Natural killer cell (primary cell): Measurements from ENCODE around the gene PTPN14. TPM values are rescaled to one million over a fixed set of nuclear protein-coding genes. Genes with fewer than 3 reads are reported as not detected.
"Not testable (repeated sequence)": the region's sequence is repeated elsewhere in the genome, so short reads cannot be mapped to it uniquely, and the experiment has no call there.

Experiments
- ATAC-seq, 3 donors: fragments of 150-1000 bp in 2 of 3; fragments of 200-7000 bp in 1 of 3; cut with Tn5 transposase; 1 replicate in 1 of 3; 2 replicates in 2 of 3; pipeline ENCODE4 v1.10.0; 2021; ENCODE audit warnings: mild to moderate bottlenecking in 2 of 3, moderate library complexity in 2 of 3
- DNase-seq, 2 donors: peaks; one replicate each; pipeline versions ENCODE4 v3.0.0 to v3.0.0-alpha.2; 2013 to 2021; ENCODE audit warnings: mixed read lengths in 1 of 2
- H3K27ac ChIP-seq: one replicate; pipeline ENCODE4 v1.5.1; 2013; ENCODE audit warnings: mild to moderate bottlenecking, low read length
- H3K27me3 ChIP-seq: one replicate; pipeline ENCODE4 v1.6.1; 2013; ENCODE audit warnings: low read length; ENCODE audit not compliant: control insufficient read depth, insufficient read depth
- H3K36me3 ChIP-seq: one replicate; pipeline ENCODE4 v1.6.1; 2013; ENCODE audit warnings: low read length; ENCODE audit not compliant: control insufficient read depth, insufficient read depth
- H3K4me1 ChIP-seq: one replicate; pipeline ENCODE4 v1.6.1; 2013; ENCODE audit warnings: low read length; ENCODE audit not compliant: control insufficient read depth, insufficient read depth
- H3K4me3 ChIP-seq: one replicate; pipeline ENCODE4 v1.5.1; 2013; ENCODE audit warnings: low read length
- H3K9me3 ChIP-seq: one replicate; pipeline ENCODE4 v1.6.1; 2013; ENCODE audit warnings: low read length; ENCODE audit not compliant: control insufficient read depth, insufficient read depth
- H3K27ac Mint-ChIP-seq, 2 donors: one replicate each; pipeline ENCODE4 v1.8.0; 2022; ENCODE audit warnings: mild to moderate bottlenecking in 2 of 2, mixed read lengths in 2 of 2, moderate library complexity in 1 of 2
- H3K27me3 Mint-ChIP-seq, 2 donors: one replicate each; pipeline ENCODE4 v1.8.0; 2022; ENCODE audit warnings: low read depth in 2 of 2, mixed read lengths in 2 of 2
- H3K36me3 Mint-ChIP-seq: one replicate; pipeline ENCODE4 v1.8.0; 2022; ENCODE audit warnings: mixed read lengths
- H3K4me1 Mint-ChIP-seq, 2 donors: one replicate each; pipeline ENCODE4 v1.8.0; 2022; ENCODE audit warnings: mixed read lengths in 2 of 2
- H3K4me3 Mint-ChIP-seq: one replicate; pipeline ENCODE4 v1.8.0; 2022; ENCODE audit warnings: mild to moderate bottlenecking, moderate library complexity, mixed read lengths
- H3K9me3 Mint-ChIP-seq, 2 donors: one replicate each; pipeline ENCODE4 v1.8.0; 2022; ENCODE audit warnings: mixed read lengths in 2 of 2
- WGBS: methylation state at CpG from one replicate; pipeline ENCODE4 v1.1.7; 2013; ENCODE audit warnings: missing lambda C conversion rate; ENCODE audit not compliant: insufficient coverage; 5-methylcytosine and 5-hydroxymethylcytosine counted together
- intact Hi-C: fragments of 100-400 bp; cut with micrococcal nuclease; formaldehyde crosslinking; loops from one replicate; pipeline ENCODE4 v1.14.2; 2022
- total RNA-seq, 4 donors: library from RNA; stranded (reverse); fragments of 120-200 nt in 1 of 4; gene quantifications; one replicate each; pipeline versions ENCODE4 v1.2.3 to v1.2.4, GENCODE V29; 2013 to 2022
- TF ChIP-seq, protein P1 (sequence below): fragments of 200-600 bp; IDR thresholded peaks from one replicate; pipeline ENCODE4 v1.8.0; 2022; ENCODE audit warnings: antibody characterized with exemption

Gene PTPN14
- total RNA-seq, 3 donors from 2014 or later (not counting 1 experiment from before 2014, with no cell fraction given): 0.02 TPM; not detected in 2

GRCh38 chr1:214582289-214582891, 31.0 kb upstream of the PTPN14 start:
- no peak overlapping the region for H3K27ac ChIP-seq
- intact Hi-C loops: no loop called here
- no peaks in the 10 kb centered on the region for H3K27me3 ChIP-seq
- no peak overlapping the region for H3K4me3 ChIP-seq
- no peak for DNase-seq
- ATAC-seq: no peak
- Mint-ChIP-seq H3K4me3 (no peak overlapping the region), H3K9me3 (no peaks in the 10 kb centered on the region), H3K4me1 (no peaks in the 10 kb centered on the region), H3K36me3 (no peaks in the 10 kb centered on the region), H3K27me3 (peaks cover 0 to 8% of the 10 kb centered on the region in 2 donors), H3K27ac (no peak overlapping the region)
- no peaks in the 10 kb centered on the region for H3K36me3 ChIP-seq
- TF ChIP-seq, protein P1, sequence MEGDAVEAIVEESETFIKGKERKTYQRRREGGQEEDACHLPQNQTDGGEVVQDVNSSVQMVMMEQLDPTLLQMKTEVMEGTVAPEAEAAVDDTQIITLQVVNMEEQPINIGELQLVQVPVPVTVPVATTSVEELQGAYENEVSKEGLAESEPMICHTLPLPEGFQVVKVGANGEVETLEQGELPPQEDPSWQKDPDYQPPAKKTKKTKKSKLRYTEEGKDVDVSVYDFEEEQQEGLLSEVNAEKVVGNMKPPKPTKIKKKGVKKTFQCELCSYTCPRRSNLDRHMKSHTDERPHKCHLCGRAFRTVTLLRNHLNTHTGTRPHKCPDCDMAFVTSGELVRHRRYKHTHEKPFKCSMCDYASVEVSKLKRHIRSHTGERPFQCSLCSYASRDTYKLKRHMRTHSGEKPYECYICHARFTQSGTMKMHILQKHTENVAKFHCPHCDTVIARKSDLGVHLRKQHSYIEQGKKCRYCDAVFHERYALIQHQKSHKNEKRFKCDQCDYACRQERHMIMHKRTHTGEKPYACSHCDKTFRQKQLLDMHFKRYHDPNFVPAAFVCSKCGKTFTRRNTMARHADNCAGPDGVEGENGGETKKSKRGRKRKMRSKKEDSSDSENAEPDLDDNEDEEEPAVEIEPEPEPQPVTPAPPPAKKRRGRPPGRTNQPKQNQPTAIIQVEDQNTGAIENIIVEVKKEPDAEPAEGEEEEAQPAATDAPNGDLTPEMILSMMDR: no peak
- no peaks in the 10 kb centered on the region for H3K4me1 ChIP-seq
- WGBS: 83% methylated on average over 7 of the region's 7 CpGs
- no peaks in the 10 kb centered on the region for H3K9me3 ChIP-seq

DNA sequence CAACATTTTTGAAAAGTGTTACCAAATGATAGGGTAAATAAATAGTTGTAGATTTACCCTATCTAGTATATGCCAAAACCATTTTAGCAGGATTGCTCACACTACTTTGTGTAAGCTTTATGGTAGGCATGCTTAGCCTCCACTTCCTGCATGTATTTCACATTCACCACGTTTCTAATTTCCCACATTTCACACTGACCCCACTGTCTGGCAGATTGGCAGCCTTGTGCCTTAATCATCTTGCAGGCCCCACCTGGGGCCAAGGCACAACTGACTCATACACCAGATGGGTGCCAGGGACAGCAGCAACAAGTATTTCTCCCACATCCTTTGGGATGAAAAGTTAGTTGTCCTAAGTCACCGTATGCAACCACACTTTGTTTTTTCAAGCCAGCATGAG, 30.4 kb upstream of the PTPN14 start:
- H3K36me3 ChIP-seq: no peaks in the 10 kb centered on the region

GRCh38 chr1:214579183-214579582, 27.8 kb upstream of the PTPN14 start:
- H3K9me3 Mint-ChIP-seq: peaks cover 5 to 9% of the 10 kb centered on the region in 2 donors
- Histone ChIP-seq H3K36me3 (no peaks in the 10 kb centered on the region), H3K9me3 (peaks cover 15% of the 10 kb centered on the region), H3K27ac (no peak overlapping the region), H3K27me3 (no peaks in the 10 kb centered on the region), H3K4me1 (no peaks in the 10 kb centered on the region), H3K4me3 (no peak overlapping the region)
- no peak overlapping the region for H3K4me3 Mint-ChIP-seq
- H3K4me1 Mint-ChIP-seq: no peaks in the 10 kb centered on the region
- H3K36me3 Mint-ChIP-seq: peaks cover 13% of the 10 kb centered on the region
- TF ChIP-seq, protein P1: no peak
- intact Hi-C loops: no loop called here
- ATAC-seq (no peak), DNase-seq (no peak)
- H3K27me3 Mint-ChIP-seq: peaks cover 0 to 8% of the 10 kb centered on the region in 2 donors
- no peak overlapping the region for H3K27ac Mint-ChIP-seq

More for the DNA sequence above, 30.4 kb upstream of the PTPN14 start:
- peaks cover 0 to 8% of the 10 kb centered on the region in 2 donors for H3K27me3 Mint-ChIP-seq
- Histone ChIP-seq H3K4me3 (no peak overlapping the region), H3K4me1 (no peaks in the 10 kb centered on the region), H3K27ac (no peak overlapping the region), H3K9me3 (peaks cover 6% of the 10 kb centered on the region), H3K27me3 (no peaks in the 10 kb centered on the region)
- WGBS: 49% methylated on average over 2 of the region's 2 CpGs
- no peak for ATAC-seq
- H3K4me3 Mint-ChIP-seq: no peak overlapping the region
- DNase-seq: no peak
- H3K4me1 Mint-ChIP-seq: no peaks in the 10 kb centered on the region
- no peaks in the 10 kb centered on the region for H3K9me3 Mint-ChIP-seq
- H3K27ac Mint-ChIP-seq: no peak overlapping the region
- TF ChIP-seq, protein P1: no peak
- H3K36me3 Mint-ChIP-seq: peaks cover 1% of the 10 kb centered on the region
- intact Hi-C loops: no loop called here

DNA sequence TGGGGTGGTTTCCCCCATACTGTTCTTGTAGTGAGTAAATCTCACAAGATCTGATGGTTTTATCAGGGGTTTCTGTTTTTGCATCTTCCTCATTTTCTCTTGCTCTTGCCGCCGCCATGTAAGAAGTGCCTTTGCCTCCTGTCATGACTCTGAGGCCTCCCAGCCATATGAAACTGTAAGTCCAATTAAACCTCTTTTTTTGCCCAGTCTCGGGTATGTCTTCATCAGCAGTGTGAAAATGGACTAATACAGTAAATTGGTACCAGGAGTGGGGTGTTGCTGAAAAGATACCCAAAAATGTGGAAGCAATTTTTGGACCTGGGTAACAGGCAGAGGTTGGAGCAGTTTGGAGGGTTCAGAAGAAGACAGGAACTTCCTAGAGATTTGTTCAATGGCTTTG, 24.7 kb upstream of the PTPN14 start:
- H3K4me1 ChIP-seq, H3K4me1 Mint-ChIP-seq, H3K4me3 ChIP-seq, H3K4me3 Mint-ChIP-seq, intact Hi-C loops, H3K36me3 ChIP-seq, H3K27ac Mint-ChIP-seq, H3K27ac ChIP-seq, H3K27me3 Mint-ChIP-seq, H3K9me3 Mint-ChIP-seq, ATAC-seq, H3K27me3 ChIP-seq, DNase-seq: not testable (repeated sequence)
- H3K9me3 ChIP-seq: peaks cover 15% of the 10 kb centered on the region
- peaks cover 13% of the 10 kb centered on the region for H3K36me3 Mint-ChIP-seq
- WGBS: 66% methylated on average over 3 of the region's 3 CpGs
